ENCODE measurements around the gene SLC35F3. TPM values are rescaled to one million over a fixed set of nuclear protein-coding genes. Genes with fewer than 3 reads are reported as not detected.
"Not testable (repeated sequence)": the region's sequence is repeated elsewhere in the genome, so short reads cannot be mapped to it uniquely, and the experiment has no call there.

Gene SLC35F3
- total and polyA plus RNA-seq, 9 donors: 0.04 to 0.69 (median 0.17) TPM; not detected in 3

GRCh38 chr1:234119431-234119830, 215.0 kb downstream of the SLC35F3 start:
- Histone ChIP-seq H3K9me3 (no peaks in the 10 kb centered on the region), H3K27ac (no peak overlapping the region), H3K4me3 (no peak overlapping the region), H3K4me1 (ENCODE audit: insufficient read depth) (no peaks in the 10 kb centered on the region), H3K36me3 (no peaks in the 10 kb centered on the region), H3K27me3 (no peaks in the 10 kb centered on the region)
- intact Hi-C loops (cut with DNase I): no loop called here
- no peak for TF ChIP-seq POLR2A (IDR thresholded peaks at IDR 0.05)
- DNase-seq: no peak
- whole genome bisulfite sequencing, 3 donors: 83 to 89% (median 88%) methylated on average over 5 of the region's 5 CpGs

- Histone ChIP-seq H3K9me3 (no peaks in the 10 kb centered on the region), H3K4me3 (no peak overlapping the region), H3K27me3 (no peaks in the 10 kb centered on the region), H3K27ac (no peak overlapping the region), H3K36me3 (no peaks in the 10 kb centered on the region), H3K4me1 (ENCODE audit: insufficient read depth) (no peaks in the 10 kb centered on the region)
- TF ChIP-seq EP300 (IDR thresholded peaks at IDR 0.05): no peak
- no peak for TF ChIP-seq CTCF (IDR thresholded peaks at IDR 0.05)
- no peak for TF ChIP-seq POLR2A (IDR thresholded peaks at IDR 0.05)
- intact Hi-C loops (cut with DNase I): no loop called here
- no peak for DNase-seq
- WGBS, 3 donors: 67 to 73% (median 70%) methylated on average over 7 of the region's 7 CpGs
Measured at GRCh38 chr1:234120327-234120944, 216.0 kb downstream of the SLC35F3 start.

- H3K36me3 ChIP-seq; H3K4me1 ChIP-seq (ENCODE audit: insufficient read depth); H3K9me3 ChIP-seq; H3K27ac ChIP-seq; DNase-seq; intact Hi-C loops (cut with DNase I); H3K27me3 ChIP-seq; H3K4me3 ChIP-seq: not testable (repeated sequence)
- WGBS, 3 donors: 80 to 90% (median 86%) methylated on average over 3 of the region's 3 CpGs
Measured at GRCh38 chr1:234121659-234122058, 217.2 kb downstream of the SLC35F3 start.

- H3K36me3 ChIP-seq; H3K27me3 ChIP-seq; H3K9me3 ChIP-seq; H3K4me1 ChIP-seq (ENCODE audit: insufficient read depth); intact Hi-C loops (cut with DNase I); DNase-seq; H3K4me3 ChIP-seq; H3K27ac ChIP-seq: not testable (repeated sequence)
- 82 to 87% (median 85%) methylated on average over 2 of the region's 2 CpGs for WGBS, 3 donors
Measured at GRCh38 chr1:234122571-234122970, 218.1 kb downstream of the SLC35F3 start.

GRCh38 chr1:234123867-234124266, 219.4 kb downstream of the SLC35F3 start:
- intact Hi-C loops (cut with DNase I): no loop called here
- Histone ChIP-seq H3K4me1 (ENCODE audit: insufficient read depth) (no peaks in the 10 kb centered on the region), H3K9me3 (no peaks in the 10 kb centered on the region), H3K27ac (no peak overlapping the region), H3K36me3 (no peaks in the 10 kb centered on the region), H3K4me3 (no peak overlapping the region), H3K27me3 (no peaks in the 10 kb centered on the region)
- WGBS, 3 donors: 19 to 36% (median 21%) methylated on average over 5 of the region's 5 CpGs
- no peak for DNase-seq
- TF ChIP-seq POLR2A (IDR thresholded peaks at IDR 0.05): no peak
- no peak for TF ChIP-seq EP300 (IDR thresholded peaks at IDR 0.05)
- no peak for TF ChIP-seq CTCF (IDR thresholded peaks at IDR 0.05)

GRCh38 chr1:234125283-234125682, 220.8 kb downstream of the SLC35F3 start:
- H3K4me3 ChIP-seq: no peak overlapping the region
- H3K27ac ChIP-seq: no peak overlapping the region
- H3K27me3 ChIP-seq: no peaks in the 10 kb centered on the region
- 47 to 55% (median 48%) methylated on average over 11 of the region's 11 CpGs for WGBS, 3 donors
- H3K36me3 ChIP-seq: no peaks in the 10 kb centered on the region
- no peak for DNase-seq
- H3K9me3 ChIP-seq: no peaks in the 10 kb centered on the region
- intact Hi-C loops (cut with DNase I): no loop called here
- no peaks in the 10 kb centered on the region for H3K4me1 ChIP-seq (ENCODE audit: insufficient read depth)
- no peak for TF ChIP-seq EP300 (IDR thresholded peaks at IDR 0.05)
- no peak for TF ChIP-seq CTCF (IDR thresholded peaks at IDR 0.05)
- TF ChIP-seq POLR2A (IDR thresholded peaks at IDR 0.05): no peak

Data from ovary (tissue), 9 donors.